Bronchial epithelial cell (primary cell): ENCODE measurements around the gene PLEKHA4. TPM values are rescaled to one million over a fixed set of nuclear protein-coding genes. Genes with fewer than 3 reads are reported as not detected.

Source experiments
- DNase-seq: peaks from one replicate; pipeline ENCODE4 v3.0.0-alpha.2; 2010; ENCODE audit warnings: low read depth
- FAIRE-seq: peaks from 2 replicates; lab custom pipeline; 2011; peaks lifted over from hg19 to GRCh38; lab: Jason Lieb, UNC
- H3K27me3 ChIP-seq: 2 replicates; pipeline ENCODE4 v1.5.1; 2011; ENCODE audit warnings: low read length; ENCODE audit not compliant: control insufficient read depth, insufficient read depth
- H3K36me3 ChIP-seq: 2 replicates; pipeline ENCODE4 v1.5.1; 2011; ENCODE audit warnings: low read length; ENCODE audit not compliant: control insufficient read depth, insufficient read depth
- H3K4me3 ChIP-seq: 2 replicates; pipeline ENCODE4 v1.5.1; 2011; ENCODE audit warnings: mild to moderate bottlenecking, low read depth, low read length, control low read depth
- CTCF ChIP-seq: IDR thresholded peaks from 2 replicates; pipeline ENCODE4 v1.5.1; 2011; ENCODE audit warnings: mild to moderate bottlenecking, moderate library complexity, low read length, control low read depth, inconsistent platforms; ENCODE audit not compliant: insufficient read depth, severe bottlenecking
- total RNA-seq: library from RNA; depleted of rRNA; stranded (reverse); fragments of >200 nt; gene quantifications from 2 replicates; pipeline ENCODE4 v1.2.1, GENCODE V29; 2014

Gene PLEKHA4
- total RNA-seq, 1 donor from 2014 or later: 0.79 TPM

- Histone ChIP-seq H3K36me3 (peaks cover 2% of the 10 kb centered on the region), H3K4me3 (no peak overlapping the region), H3K27me3 (no peaks in the 10 kb centered on the region)
- TF ChIP-seq CTCF: no peak
- FAIRE-seq (no peak), DNase-seq (no peak)
These were observed 27.4 kb downstream of the PLEKHA4 start for GRCh38 chr19:48841047-48841446.

DNA sequence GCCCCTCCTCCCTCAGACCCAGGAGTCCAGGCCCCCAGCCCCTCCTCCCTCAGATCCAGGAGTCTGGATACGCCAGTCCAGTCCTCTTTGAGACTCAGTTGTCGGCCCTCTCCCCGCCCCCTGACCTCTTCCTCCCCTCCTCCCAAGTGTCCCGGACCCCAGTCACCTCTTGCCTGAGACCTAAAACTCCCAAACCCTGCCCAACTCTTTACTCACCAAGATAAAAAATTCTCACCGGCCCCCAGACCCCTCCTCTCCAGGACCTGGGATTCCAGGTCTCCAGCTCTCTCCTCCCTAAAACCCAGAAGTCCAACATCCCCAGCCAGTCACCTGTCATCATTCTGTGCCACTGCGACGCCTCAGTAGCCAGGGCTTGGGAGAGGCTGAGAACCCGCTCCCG is 30.7 kb downstream of the PLEKHA4 start:
- Histone ChIP-seq H3K27me3 (no peaks in the 10 kb centered on the region), H3K36me3 (no peaks in the 10 kb centered on the region), H3K4me3 (no peak overlapping the region)
- no peak for TF ChIP-seq CTCF
- DNase-seq (no peak), FAIRE-seq (no peak)

- peak; percentile 59 for DNase-seq
- H3K36me3 ChIP-seq: no peaks in the 10 kb centered on the region
- TF ChIP-seq CTCF: no peak
- H3K27me3 ChIP-seq: no peaks in the 10 kb centered on the region
- no peak for FAIRE-seq
- H3K4me3 ChIP-seq: no peak overlapping the region
These were observed 31.3 kb downstream of the PLEKHA4 start for GRCh38 chr19:48837051-48837524.

GRCh38 chr19:48836089-48837017 is 32.1 kb downstream of the PLEKHA4 start, which contains the start of gene HSD17B14:
HSD17B14 (minus strand) TSS chr19:48836491; CDS start chr19:48836411, 80 bp downstream.
- no peak for FAIRE-seq

DNA sequence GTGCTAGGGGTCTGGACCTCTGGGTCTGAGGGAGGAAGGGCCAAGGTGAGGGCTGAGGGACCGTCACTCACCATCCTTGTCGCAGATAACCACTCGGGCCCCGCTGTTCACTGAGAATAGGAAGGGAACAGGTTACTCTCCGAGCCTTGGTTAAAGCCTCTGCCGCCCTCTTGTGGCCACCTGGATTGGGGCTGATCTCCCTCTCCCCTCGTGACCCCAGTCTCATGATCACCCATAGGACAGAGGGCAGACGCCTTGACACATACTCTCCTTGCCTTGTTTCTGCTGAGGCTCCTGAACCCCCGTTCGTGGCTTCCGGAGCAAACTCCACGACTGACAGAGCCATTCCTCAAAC is 32.7 kb downstream of the PLEKHA4 start:
- peak overlapping the region; percentile 36 for H3K4me3 ChIP-seq
- DNase-seq (peak; percentile 75), FAIRE-seq (no peak)
- H3K36me3 ChIP-seq: no peaks in the 10 kb centered on the region
- no peaks in the 10 kb centered on the region for H3K27me3 ChIP-seq
- TF ChIP-seq CTCF: peak; percentile 97

More at GRCh38 chr19:48836089-48837017, 32.1 kb downstream of the PLEKHA4 start, which contains the start of gene HSD17B14:
- TF ChIP-seq CTCF: no peak
- H3K4me3 ChIP-seq: peak within 1 kb of the TSS; percentile 36
- H3K27me3 ChIP-seq: no peaks in the 10 kb centered on the region
- H3K36me3 ChIP-seq: no peaks in the 10 kb centered on the region
- no peak for DNase-seq
